Measurements from ENCODE around the gene PUSL1.
A peak's percentile ranks its signal among the peaks of the same experiment; 100 is the strongest.

PUSL1 gene

GRCh38 chr1:1320666-1321448 lies 12.5 kb downstream of the PUSL1 start:
- no peak overlapping the region for H2AFZ ChIP-seq (ENCODE audit: low read depth, low read length)
- peaks cover 67% of the 10 kb centered on the region for H3K79me2 ChIP-seq (ENCODE audit: low read length)
- H4K20me1 ChIP-seq (ENCODE audit: insufficient read depth, low read length) = peaks cover 27% of the 10 kb centered on the region
- H3K4me1 ChIP-seq (ENCODE audit: low read length) = peaks cover 13% of the 10 kb centered on the region
- no peak overlapping the region for H3K4me3 ChIP-seq (ENCODE audit: low read length)
- TF ChIP-seq CTCF (IDR thresholded peaks at IDR 0.05; ENCODE audit: low read depth, low read length) (no peak), EZH2phosphoT487 (IDR thresholded peaks at IDR 0.05; ENCODE audit: low read depth) (no peak)
- no peaks in the 10 kb centered on the region for H3K27me3 ChIP-seq (ENCODE audit: low read depth, low read length)
- H3K9ac ChIP-seq (ENCODE audit: low read length) = no peak overlapping the region
- no peak overlapping the region for H3K4me2 ChIP-seq (ENCODE audit: low read length)
- peaks cover 12% of the 10 kb centered on the region for H3K36me3 ChIP-seq (replicated peaks; ENCODE audit: low read depth, low read length)
- no peak overlapping the region for H3K27ac ChIP-seq (ENCODE audit: low read length)
- H3K9me3 ChIP-seq (ENCODE audit: insufficient read depth, low read length) = no peaks in the 10 kb centered on the region

GRCh38 chr1:1321477-1321876 lies 13.1 kb downstream of the PUSL1 start:
- TF ChIP-seq CTCF (IDR thresholded peaks at IDR 0.05; ENCODE audit: low read depth, low read length) (no peak), EZH2phosphoT487 (IDR thresholded peaks at IDR 0.05; ENCODE audit: low read depth) (no peak)
- Histone ChIP-seq H3K27ac (ENCODE audit: low read length) (no peak overlapping the region), H3K79me2 (ENCODE audit: low read length) (peaks cover 69% of the 10 kb centered on the region), H3K4me1 (ENCODE audit: low read length) (peaks cover 15% of the 10 kb centered on the region), H2AFZ (ENCODE audit: low read depth, low read length) (no peak overlapping the region), H3K4me2 (ENCODE audit: low read length) (no peak overlapping the region), H3K36me3 (replicated peaks; ENCODE audit: low read depth, low read length) (peaks cover 12% of the 10 kb centered on the region), H3K4me3 (ENCODE audit: low read length) (no peak overlapping the region), H3K27me3 (ENCODE audit: low read depth, low read length) (no peaks in the 10 kb centered on the region), H3K9ac (ENCODE audit: low read length) (no peak overlapping the region), H3K9me3 (ENCODE audit: insufficient read depth, low read length) (no peaks in the 10 kb centered on the region), H4K20me1 (ENCODE audit: insufficient read depth, low read length) (peaks cover 30% of the 10 kb centered on the region)

GRCh38 chr1:1322418-1322817 lies 14.0 kb downstream of the PUSL1 start:
- no peak overlapping the region for H2AFZ ChIP-seq (ENCODE audit: low read depth, low read length)
- peaks cover 15% of the 10 kb centered on the region for H3K4me1 ChIP-seq (ENCODE audit: low read length)
- H3K4me3 ChIP-seq (ENCODE audit: low read length) = no peak overlapping the region
- H3K27ac ChIP-seq (ENCODE audit: low read length) = no peak overlapping the region
- peaks cover 30% of the 10 kb centered on the region for H4K20me1 ChIP-seq (ENCODE audit: insufficient read depth, low read length)
- no peak overlapping the region for H3K9ac ChIP-seq (ENCODE audit: low read length)
- H3K27me3 ChIP-seq (ENCODE audit: low read depth, low read length) = no peaks in the 10 kb centered on the region
- no peak for TF ChIP-seq CTCF (IDR thresholded peaks at IDR 0.05; ENCODE audit: low read depth, low read length)
- no peak for TF ChIP-seq EZH2phosphoT487 (IDR thresholded peaks at IDR 0.05; ENCODE audit: low read depth)
- peaks cover 10% of the 10 kb centered on the region for H3K36me3 ChIP-seq (replicated peaks; ENCODE audit: low read depth, low read length)
- peaks cover 67% of the 10 kb centered on the region for H3K79me2 ChIP-seq (ENCODE audit: low read length)
- no peaks in the 10 kb centered on the region for H3K9me3 ChIP-seq (ENCODE audit: insufficient read depth, low read length)
- H3K4me2 ChIP-seq (ENCODE audit: low read length) = no peak overlapping the region

- Histone ChIP-seq H3K4me3 (ENCODE audit: low read length) (no peak overlapping the region), H3K9ac (ENCODE audit: low read length) (no peak overlapping the region), H4K20me1 (ENCODE audit: insufficient read depth, low read length) (peaks cover 30% of the 10 kb centered on the region), H3K36me3 (replicated peaks; ENCODE audit: low read depth, low read length) (peaks cover 8% of the 10 kb centered on the region), H3K27me3 (ENCODE audit: low read depth, low read length) (no peaks in the 10 kb centered on the region), H2AFZ (ENCODE audit: low read depth, low read length) (no peak overlapping the region), H3K4me1 (ENCODE audit: low read length) (peaks cover 15% of the 10 kb centered on the region), H3K4me2 (ENCODE audit: low read length) (peak overlapping the region; percentile 36), H3K9me3 (ENCODE audit: insufficient read depth, low read length) (no peaks in the 10 kb centered on the region), H3K79me2 (ENCODE audit: low read length) (peaks cover 64% of the 10 kb centered on the region), H3K27ac (ENCODE audit: low read length) (no peak overlapping the region)
- no peak for TF ChIP-seq CTCF (IDR thresholded peaks at IDR 0.05; ENCODE audit: low read depth, low read length)
- no peak for TF ChIP-seq EZH2phosphoT487 (IDR thresholded peaks at IDR 0.05; ENCODE audit: low read depth)
Measured at GRCh38 chr1:1322952-1323351, 14.6 kb downstream of the PUSL1 start.

Data from OCI-LY3 (cell line).